CD4-positive, alpha-beta T cell treated with Interleukin-6 for 4 hours (primary cell): ENCODE measurements around the gene METTL21A.

Source experiments
- DNase-seq: peaks from one replicate; pipeline ENCODE4 v3.0.0-alpha.2; 2020; ENCODE audit warnings: mixed read lengths

The METTL21A gene

DNA sequence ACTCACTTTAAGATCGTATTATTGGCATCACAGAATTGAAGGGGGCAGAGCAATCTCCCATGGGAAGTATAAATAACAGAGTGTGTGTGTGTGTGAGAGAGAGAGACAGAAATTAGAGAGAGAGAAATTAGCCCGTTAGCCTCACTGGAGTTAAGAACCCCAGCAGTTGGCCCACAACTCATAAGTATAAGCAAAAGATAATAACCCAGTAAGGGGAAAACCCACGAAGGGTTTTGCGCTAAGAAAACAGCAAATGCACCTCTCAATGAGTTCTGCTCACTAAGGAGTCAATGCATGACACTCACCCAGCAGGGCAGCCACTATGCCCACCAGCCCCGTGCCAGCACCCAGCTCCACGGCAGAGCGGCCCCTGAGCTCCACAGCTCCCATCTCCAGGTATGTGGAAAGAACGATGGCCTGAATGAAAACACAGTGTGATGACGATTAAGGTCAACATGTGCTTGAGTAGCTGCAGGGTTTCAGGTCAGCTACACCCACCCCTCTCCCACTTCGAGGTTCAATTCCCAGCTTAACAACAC is 3.6 kb downstream of the METTL21A start:
- DNase-seq: no peak

- DNase-seq: no peak
Measured at GRCh38 chr2:207619764-207620203, 5.4 kb downstream of the METTL21A start.

GRCh38 chr2:207617011-207617671 is 8.1 kb downstream of the METTL21A start:
- no peak for DNase-seq

DNA sequence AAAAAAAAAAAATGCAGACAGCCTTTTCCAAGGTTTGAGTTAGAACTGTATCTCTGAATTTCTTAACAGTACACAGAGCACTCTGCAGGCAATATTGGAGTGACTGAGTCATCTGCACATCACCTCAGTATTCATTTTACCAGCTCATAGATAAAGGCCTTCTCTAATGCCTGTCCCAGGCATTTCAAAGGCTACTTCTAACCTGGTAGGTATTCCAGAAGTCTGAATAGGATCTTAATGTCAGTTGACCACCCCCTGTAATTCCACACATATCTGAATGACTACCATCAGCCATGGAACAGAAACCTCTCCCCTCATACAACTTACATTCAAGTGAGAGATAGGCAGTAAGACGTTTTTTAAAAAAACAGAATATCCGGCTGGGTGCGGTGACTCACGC is 9.0 kb downstream of the METTL21A start:
- no peak for DNase-seq

GRCh38 chr2:207614824-207615223 is 10.4 kb downstream of the METTL21A start:
- no peak for DNase-seq

DNA sequence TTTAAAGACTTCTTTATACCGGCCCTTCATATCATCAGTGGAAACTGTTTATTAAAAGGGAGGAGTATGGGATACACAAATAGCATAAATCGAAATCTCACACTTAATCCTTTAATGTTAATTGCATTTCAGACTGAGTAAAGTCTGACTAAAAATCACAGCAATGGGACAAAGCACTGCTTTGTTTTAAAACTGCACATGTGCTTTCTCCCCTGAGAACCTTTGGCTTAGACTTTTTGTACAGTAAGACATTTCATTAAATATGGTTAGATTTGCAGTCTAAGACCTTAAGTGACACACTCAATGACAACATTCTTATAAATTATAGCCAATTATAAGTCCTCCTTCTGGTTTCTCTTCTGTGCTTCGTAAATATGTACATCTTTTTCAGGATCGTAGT is 12.5 kb downstream of the METTL21A start:
- DNase-seq: no peak

GRCh38 chr2:207606829-207607228 is 18.4 kb downstream of the METTL21A start:
- no peak for DNase-seq

GRCh38 chr2:207606399-207606798 is 18.8 kb downstream of the METTL21A start:
- DNase-seq: no peak

DNA sequence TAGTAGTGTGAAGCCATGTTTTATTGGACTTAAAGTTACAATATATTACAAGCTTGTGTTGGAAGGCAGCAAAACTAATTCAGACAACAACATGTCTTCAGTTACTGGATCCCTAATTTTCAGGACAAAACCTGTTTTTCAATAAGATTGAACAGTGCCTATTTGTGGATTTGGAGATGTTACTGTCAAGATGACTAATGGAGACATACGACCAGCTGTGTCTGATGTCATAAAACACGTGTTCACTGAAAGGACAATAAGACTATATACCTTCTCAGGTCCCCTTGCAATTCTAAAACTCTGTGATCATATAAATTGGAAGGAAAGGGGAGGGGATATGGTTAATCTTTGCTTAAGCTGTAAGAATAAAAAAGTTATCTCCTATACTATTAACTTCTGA is 21.7 kb downstream of the METTL21A start:
- DNase-seq: no peak

GRCh38 chr2:207601774-207602173 is 23.4 kb downstream of the METTL21A start:
- DNase-seq: no peak

DNA sequence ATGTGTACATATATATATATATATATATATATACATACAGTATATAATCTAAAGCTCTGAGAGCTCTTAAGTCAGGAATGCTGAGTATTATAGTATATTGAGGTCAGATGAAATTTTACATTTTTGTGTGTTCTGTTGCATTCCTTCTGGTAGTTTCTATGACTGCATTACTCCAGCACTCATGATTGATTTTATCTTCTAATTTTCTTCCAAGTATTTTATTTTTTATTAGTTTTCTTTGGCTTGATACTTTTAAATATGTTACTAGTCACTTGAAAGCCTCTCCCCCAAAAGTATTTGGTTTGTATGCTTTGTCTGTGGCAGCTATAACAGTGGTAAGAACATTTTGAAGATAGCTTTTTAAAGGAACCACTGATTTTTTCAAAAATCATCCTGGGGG is 25.0 kb downstream of the METTL21A start:
- no peak for DNase-seq

GRCh38 chr2:207599636-207600035 is 25.6 kb downstream of the METTL21A start:
- DNase-seq: no peak

GRCh38 chr2:207594731-207595130 is 30.5 kb downstream of the METTL21A start:
- DNase-seq: no peak

GRCh38 chr2:207594264-207594663 is 30.9 kb downstream of the METTL21A start:
- no peak for DNase-seq

GRCh38 chr2:207593277-207593676 is 31.9 kb downstream of the METTL21A start:
- no peak for DNase-seq

DNA sequence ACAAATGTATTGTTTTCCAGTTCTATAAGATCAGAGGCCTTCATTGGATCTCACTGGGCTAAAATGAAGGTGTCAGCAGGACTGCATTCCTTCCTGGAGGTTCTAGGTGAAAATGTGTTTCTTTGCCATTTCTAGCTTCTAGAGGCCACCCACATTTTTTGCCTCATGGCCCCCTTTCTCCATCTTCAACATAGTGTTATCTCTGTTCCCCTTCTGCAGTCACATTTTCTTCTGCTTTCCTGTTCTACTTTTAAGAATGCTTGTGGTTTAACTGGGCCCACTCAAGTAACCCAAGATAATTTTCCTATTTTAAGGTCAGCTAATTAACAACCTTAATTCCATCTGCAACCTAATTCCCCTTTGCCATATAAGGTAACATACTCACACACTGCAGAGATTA is 36.1 kb downstream of the METTL21A start:
- DNase-seq: no peak

DNA sequence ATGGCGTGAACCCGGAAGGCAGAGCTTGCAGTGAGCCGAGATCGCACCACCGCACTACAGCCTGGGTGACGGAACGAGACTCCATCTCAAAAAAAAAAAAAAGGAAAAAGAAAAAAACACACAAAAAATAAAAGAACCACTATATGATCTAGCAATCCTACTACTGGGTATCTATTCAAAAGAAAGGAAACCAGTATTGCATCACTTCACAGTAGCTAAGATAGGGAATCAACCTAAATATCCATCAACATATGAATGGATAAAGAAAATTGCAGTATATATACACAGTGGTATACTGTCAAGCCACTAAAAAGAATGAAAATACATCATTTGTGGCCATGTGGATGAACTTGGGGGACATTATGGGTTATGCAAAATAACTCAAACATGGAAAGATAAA is 37.9 kb downstream of the METTL21A start:
- no peak for DNase-seq

DNA sequence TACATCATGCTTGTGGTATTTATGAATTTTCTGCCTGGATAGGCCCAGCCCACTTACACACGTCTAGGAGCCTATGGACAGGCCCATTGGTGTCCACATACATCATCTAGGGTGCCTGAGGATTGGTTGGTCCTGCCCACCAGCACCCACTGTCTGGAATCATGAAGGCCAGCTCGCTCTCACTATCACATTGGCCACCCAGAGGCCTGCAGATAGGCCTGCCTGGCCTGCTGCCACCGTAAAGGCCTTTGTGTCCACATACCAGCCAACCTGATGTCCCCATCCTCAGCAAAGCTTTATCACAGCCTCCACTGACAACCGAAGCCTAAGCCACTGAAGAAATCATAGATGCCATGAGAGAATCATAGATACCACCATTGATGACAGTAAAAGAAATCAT is 40.2 kb downstream of the METTL21A start:
- no peak for DNase-seq

- DNase-seq: no peak
Measured at GRCh38 chr2:207571370-207571769, 53.8 kb downstream of the METTL21A start.

GRCh38 chr2:207567671-207568070 is 57.5 kb downstream of the METTL21A start:
- DNase-seq: no peak

GRCh38 chr2:207565736-207566500 is 59.3 kb downstream of the METTL21A start:
- no peak for DNase-seq
